CD4-positive, alpha-beta T cell treated with Interleukin-15 for 1 hour (primary cell): ENCODE measurements around the gene CELF4.
"Not testable (repeated sequence)": the region's sequence is repeated elsewhere in the genome, so short reads cannot be mapped to it uniquely, and the experiment has no call there.

Experiments
- DNase-seq: peaks from one replicate; pipeline ENCODE4 v3.0.0-alpha.2; 2020

The CELF4 gene

GRCh38 chr18:37491526-37491925, 74.1 kb downstream of the CELF4 start:
- DNase-seq = no peak

- DNase-seq = no peak
These were observed 75.6 kb downstream of the CELF4 start for GRCh38 chr18:37489998-37490397.

GRCh38 chr18:37489011-37489410, 76.6 kb downstream of the CELF4 start:
- DNase-seq = no peak

GRCh38 chr18:37487400-37487867, 78.2 kb downstream of the CELF4 start:
- DNase-seq = no peak

GRCh38 chr18:37486848-37487247, 78.8 kb downstream of the CELF4 start:
- DNase-seq = no peak

GRCh38 chr18:37484983-37485834, 80.4 kb downstream of the CELF4 start:
- no peak for DNase-seq

GRCh38 chr18:37483984-37484819, 81.4 kb downstream of the CELF4 start:
- no peak for DNase-seq

- no peak for DNase-seq
These were observed 82.2 kb downstream of the CELF4 start for GRCh38 chr18:37483221-37483971.

- DNase-seq = no peak
These were observed 83.2 kb downstream of the CELF4 start for GRCh38 chr18:37482433-37482832.

GRCh38 chr18:37482002-37482401, 83.6 kb downstream of the CELF4 start:
- no peak for DNase-seq

GRCh38 chr18:37481491-37481890, 84.1 kb downstream of the CELF4 start:
- no peak for DNase-seq

GRCh38 chr18:37481072-37481471, 84.5 kb downstream of the CELF4 start:
- DNase-seq = no peak

GRCh38 chr18:37476611-37477295, 88.8 kb downstream of the CELF4 start:
- no peak for DNase-seq

- DNase-seq = no peak
These were observed 89.4 kb downstream of the CELF4 start for GRCh38 chr18:37476182-37476581.

GRCh38 chr18:37473195-37473840, 92.3 kb downstream of the CELF4 start:
- no peak for DNase-seq

GRCh38 chr18:37471637-37472036, 94.0 kb downstream of the CELF4 start:
- no peak for DNase-seq

- no peak for DNase-seq
These were observed 94.6 kb downstream of the CELF4 start for GRCh38 chr18:37470986-37471385.

GRCh38 chr18:37467002-37467662, 98.5 kb downstream of the CELF4 start:
- DNase-seq = no peak

- no peak for DNase-seq
These were observed 99.6 kb downstream of the CELF4 start for GRCh38 chr18:37465958-37466357.

GRCh38 chr18:37464257-37464656, 101.3 kb downstream of the CELF4 start:
- no peak for DNase-seq

GRCh38 chr18:37461329-37461728, 104.3 kb downstream of the CELF4 start:
- not testable (repeated sequence) for DNase-seq
